ENCODE measurements around the gene TLX3.

- TF ChIP-seq TAF1 (IDR thresholded peaks at IDR 0.05; ENCODE audit: borderline replicate concordance, low read depth, low read length) (no peak), CEBPB (IDR thresholded peaks at IDR 0.05; ENCODE audit: borderline replicate concordance in 1 of 2, low read depth in 2 of 2, low read length in 2 of 2) (no peak), SIN3A (IDR thresholded peaks at IDR 0.05; ENCODE audit: low read depth, low read length) (no peak), CHD1 (IDR thresholded peaks at IDR 0.05; ENCODE audit: low read depth, low read length) (no peak), CTCF (IDR thresholded peaks at IDR 0.05 in 2 of 3, conservative IDR thresholded peaks at IDR 0.05 in 1 of 3; ENCODE audit: control insufficient read depth in 2 of 3, extremely low read depth in 1 of 3, insufficient read depth in 1 of 3, low read depth in 3 of 3, low read length in 3 of 3) (no peak), SMC3 (IDR thresholded peaks at IDR 0.05; ENCODE audit: borderline replicate concordance, low read length) (no peak), MAX (IDR thresholded peaks at IDR 0.05; ENCODE audit: low read depth, low read length) (no peak), NRF1 (conservative IDR thresholded peaks at IDR 0.05; ENCODE audit: low read depth, low read length) (no peak), CREM (IDR thresholded peaks at IDR 0.05; ENCODE audit: low read depth) (no peak), NFXL1 (IDR thresholded peaks at IDR 0.05; ENCODE audit: borderline replicate concordance) (no peak), ZNF274 (IDR thresholded peaks at IDR 0.05; ENCODE audit: insufficient read depth, insufficient read length) (no peak), MXI1 (IDR thresholded peaks at IDR 0.05; ENCODE audit: low read depth, low read length) (no peak), TCF3 (IDR thresholded peaks at IDR 0.05; ENCODE audit: borderline replicate concordance, insufficient read depth, low read depth, low read length) (no peak)
Observed at GRCh38 chr5:171268700-171269620, 40.1 kb upstream of the TLX3 start.
